Measurements from ENCODE around the gene CUL1.

The CUL1 gene

DNA sequence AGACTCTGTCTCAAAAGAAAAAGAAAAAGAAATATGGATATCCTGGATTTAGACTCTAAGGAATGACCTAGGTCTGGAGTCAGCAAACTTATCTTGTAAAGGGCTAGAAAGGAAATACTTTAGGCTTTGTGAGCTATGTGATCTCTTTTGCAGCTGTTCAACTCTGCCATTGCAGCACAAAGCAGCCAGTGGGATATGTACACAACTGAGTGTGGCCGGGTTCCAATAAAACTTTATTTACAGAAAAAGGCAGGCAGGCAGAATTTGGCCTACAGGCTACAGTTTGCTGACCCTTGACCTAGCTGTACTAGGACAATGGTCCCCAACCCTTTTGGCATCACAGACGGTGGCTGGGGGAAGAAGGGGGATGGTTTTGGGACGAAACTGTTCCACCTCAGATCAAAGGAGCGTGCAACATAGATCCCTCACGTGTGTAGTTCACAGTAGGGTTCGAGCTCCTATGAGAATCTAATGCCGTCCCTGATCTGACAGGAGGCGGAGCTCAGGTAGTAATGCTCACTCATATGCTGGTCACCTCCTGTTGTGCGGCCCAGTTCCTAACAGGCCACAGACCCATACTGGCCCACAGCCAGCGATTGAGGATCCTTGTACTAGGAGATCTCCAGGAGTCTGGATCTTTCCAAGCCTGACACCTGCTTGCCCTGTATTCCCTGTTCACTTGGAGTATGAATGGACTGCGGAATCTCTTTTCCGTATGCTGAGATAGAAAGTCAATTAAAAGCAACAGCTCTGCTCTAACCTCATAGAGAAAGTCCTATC is 63.0 kb downstream of the CUL1 start:
- TF ChIP-seq, protein P1, sequence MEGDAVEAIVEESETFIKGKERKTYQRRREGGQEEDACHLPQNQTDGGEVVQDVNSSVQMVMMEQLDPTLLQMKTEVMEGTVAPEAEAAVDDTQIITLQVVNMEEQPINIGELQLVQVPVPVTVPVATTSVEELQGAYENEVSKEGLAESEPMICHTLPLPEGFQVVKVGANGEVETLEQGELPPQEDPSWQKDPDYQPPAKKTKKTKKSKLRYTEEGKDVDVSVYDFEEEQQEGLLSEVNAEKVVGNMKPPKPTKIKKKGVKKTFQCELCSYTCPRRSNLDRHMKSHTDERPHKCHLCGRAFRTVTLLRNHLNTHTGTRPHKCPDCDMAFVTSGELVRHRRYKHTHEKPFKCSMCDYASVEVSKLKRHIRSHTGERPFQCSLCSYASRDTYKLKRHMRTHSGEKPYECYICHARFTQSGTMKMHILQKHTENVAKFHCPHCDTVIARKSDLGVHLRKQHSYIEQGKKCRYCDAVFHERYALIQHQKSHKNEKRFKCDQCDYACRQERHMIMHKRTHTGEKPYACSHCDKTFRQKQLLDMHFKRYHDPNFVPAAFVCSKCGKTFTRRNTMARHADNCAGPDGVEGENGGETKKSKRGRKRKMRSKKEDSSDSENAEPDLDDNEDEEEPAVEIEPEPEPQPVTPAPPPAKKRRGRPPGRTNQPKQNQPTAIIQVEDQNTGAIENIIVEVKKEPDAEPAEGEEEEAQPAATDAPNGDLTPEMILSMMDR (conservative IDR thresholded peaks at IDR 0.05) = no peak
- TF ChIP-seq ZFX (IDR thresholded peaks at IDR 0.05) = no peak
- H3K27ac ChIP-seq = no peak overlapping the region

DNA sequence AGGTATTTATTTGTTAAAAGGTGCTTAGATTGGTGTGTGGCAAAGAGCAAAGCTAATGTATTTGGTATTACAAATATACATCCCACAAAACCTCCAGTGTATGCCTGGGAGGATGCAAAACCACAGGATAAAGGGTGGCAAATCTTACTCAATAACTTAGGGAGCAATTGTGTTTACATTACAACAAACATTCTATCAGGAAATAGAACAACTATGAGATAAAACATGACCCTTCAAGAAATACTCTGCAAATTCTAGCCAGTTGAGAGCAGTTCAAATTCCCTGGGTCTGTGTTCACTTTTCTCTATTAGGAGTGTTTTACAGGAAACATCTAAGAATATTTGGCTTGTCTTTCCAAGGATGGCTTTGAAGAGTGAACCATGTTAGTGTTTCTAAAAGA is 64.9 kb downstream of the CUL1 start:
- TF ChIP-seq, protein P1 (conservative IDR thresholded peaks at IDR 0.05) = no peak
- TF ChIP-seq ZFX (IDR thresholded peaks at IDR 0.05) = no peak
- H3K27ac ChIP-seq = no peak overlapping the region

DNA sequence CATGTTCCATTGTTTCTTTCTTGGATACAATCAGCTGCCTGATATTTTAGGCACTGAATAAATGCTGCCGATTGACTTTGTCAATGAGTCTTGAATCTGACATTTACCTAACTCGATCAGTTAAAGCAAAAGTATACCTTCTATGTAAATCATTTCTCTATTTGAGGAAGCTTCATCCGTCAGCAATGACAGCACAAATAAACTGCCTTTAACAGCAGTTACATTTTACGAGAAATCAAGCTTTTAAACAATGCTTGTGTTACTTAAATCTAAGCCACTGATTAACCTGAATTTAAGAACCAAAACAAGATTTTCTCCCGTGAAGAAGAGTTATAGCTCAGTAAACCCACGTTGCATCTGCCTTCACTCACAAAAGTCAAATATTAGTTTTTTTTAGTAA is 71.3 kb downstream of the CUL1 start:
- no peak for TF ChIP-seq ZFX (IDR thresholded peaks at IDR 0.05)
- H3K27ac ChIP-seq = no peak overlapping the region

DNA sequence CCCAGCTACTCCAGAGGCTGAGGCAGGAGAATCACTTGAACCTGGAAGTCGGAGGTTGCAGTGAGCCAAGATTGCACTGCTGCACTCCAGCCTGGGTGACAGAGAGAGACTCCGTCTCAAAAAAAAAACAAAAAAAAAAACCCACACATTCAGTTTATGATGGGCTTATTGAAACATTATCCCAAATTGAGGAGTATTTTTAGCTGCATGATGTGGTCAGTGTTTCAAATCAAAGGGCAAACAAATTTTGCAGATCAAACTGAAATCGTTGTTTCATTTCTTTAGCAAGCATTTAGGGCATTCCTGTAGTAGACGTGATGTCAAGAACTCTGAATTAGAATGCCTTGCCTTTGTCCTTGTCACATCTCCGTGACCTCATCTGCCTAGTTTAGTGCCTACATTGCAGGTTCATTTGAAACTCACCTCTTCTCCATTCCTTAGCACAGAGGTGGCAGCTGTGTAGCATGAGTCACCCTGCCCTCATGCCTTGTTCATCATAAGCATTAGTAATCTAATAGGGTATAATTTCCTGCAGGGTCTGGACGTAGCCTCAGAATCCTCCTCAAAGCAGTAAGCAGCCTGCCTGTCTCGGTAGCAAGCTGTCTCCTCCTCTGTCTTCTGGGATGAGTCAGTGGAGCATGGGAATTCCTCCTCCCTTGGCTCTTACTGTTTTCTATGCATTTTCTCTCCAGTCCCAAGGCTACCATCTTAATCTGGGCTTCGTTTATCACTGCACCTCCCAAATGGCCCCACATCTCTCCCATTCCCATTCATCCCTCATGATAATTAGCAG is 73.8 kb downstream of the CUL1 start:
- no peak overlapping the region for H3K27ac ChIP-seq
- TF ChIP-seq, protein P1 (conservative IDR thresholded peaks at IDR 0.05) = no peak
- TF ChIP-seq ZFX (IDR thresholded peaks at IDR 0.05) = no peak

DNA sequence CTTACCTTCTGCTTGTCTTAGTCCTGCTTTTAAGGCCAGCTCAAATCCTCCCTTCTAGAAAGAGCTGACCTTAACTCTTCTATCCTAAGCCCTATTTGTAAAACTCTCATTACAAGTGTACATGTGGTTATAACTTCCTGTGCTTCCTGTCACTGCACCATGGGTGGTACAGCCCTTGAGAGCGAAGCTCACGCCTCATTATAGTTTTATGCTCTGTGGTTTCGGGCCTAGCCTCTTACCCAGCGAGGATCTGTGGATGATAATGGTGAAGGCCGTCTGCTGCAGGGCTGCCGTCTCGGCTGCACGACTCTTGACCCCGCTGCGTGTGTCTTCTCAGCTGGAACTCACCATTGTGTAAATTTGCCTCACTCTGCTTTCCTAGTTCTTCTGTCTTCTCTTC is 74.6 kb downstream of the CUL1 start:
- no peak overlapping the region for H3K27ac ChIP-seq

DNA sequence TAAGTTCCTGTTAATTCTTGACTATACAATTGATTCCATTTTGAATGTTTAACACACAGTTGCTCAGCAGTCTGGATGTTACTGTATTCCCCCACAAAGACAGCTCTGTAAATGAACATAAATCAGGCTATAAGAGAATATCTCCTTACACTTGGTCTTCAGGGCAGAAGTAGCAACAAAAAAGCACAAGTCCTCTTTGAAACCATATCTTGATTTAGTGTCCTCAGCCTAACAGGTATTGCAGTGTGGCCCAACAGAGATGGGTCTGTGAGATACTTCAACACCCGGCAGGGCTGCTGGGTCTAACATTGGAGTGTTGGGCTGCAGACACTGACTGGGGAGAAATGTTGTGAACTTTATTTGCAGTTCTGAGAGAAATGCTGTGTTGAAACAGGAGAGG is 75.8 kb downstream of the CUL1 start:
- TF ChIP-seq ZFX (IDR thresholded peaks at IDR 0.05) = no peak
- TF ChIP-seq, protein P1 (conservative IDR thresholded peaks at IDR 0.05) = no peak
- H3K27ac ChIP-seq = no peak overlapping the region

More for the DNA sequence above, 74.6 kb downstream of the CUL1 start:
- TF ChIP-seq, protein P1 (conservative IDR thresholded peaks at IDR 0.05) = no peak
- no peak for TF ChIP-seq ZFX (IDR thresholded peaks at IDR 0.05)

DNA sequence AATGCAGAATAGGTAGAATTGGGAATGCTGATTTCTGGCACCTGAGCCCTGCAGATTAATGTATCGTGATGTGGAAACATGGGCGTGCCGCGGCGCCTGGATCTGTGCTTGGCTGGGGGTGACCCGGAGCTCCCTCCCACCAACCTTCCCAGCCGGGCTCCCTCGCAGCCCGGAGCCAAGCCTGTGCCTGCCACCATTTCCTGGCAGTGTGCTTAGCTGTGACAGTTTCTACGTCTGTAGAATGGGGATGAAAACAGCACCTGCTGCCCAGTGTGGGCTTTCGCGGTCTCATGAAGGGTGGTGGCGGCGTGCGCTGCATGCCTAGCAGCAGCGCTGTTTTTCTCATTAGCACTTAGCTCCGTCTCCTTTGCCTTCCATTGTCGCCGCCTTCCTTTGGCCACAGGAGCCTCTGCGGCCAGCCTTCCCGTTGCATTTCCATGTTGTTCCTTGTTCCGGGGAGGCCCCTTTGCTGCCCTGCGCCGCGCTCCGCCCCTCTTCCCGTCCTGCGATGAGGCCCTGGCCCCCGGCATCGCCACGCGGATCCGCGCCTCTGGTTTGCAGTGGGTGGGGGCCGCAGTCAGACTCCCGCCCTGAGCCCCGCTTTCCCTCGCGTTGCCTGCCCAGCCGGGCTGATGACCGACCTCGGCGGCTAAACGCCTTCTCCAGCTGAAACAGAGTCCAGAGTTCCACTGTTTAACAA is 84.2 kb downstream of the CUL1 start:
- no peak for TF ChIP-seq ZFX (IDR thresholded peaks at IDR 0.05)
- TF ChIP-seq, protein P1 (conservative IDR thresholded peaks at IDR 0.05) = no peak
- H3K27ac ChIP-seq = no peak overlapping the region
